Ishikawa (cell line): ENCODE measurements around the gene D2HGDH.

Experiments
- CEBPB ChIP-seq: IDR thresholded peaks from 2 replicates; pipeline ENCODE4 v1.6.1; 2012
- CREB1 ChIP-seq: IDR thresholded peaks from 2 replicates; pipeline ENCODE4 v1.6.1; 2012; ENCODE audit warnings: low read depth
- EGR1 ChIP-seq: IDR thresholded peaks from 2 replicates; pipeline ENCODE4 v1.6.1; 2012
- EP300 ChIP-seq: IDR thresholded peaks from 2 replicates; pipeline ENCODE4 v1.6.1; 2012; ENCODE audit warnings: borderline replicate concordance
- FOXM1 ChIP-seq: IDR thresholded peaks from 2 replicates; pipeline ENCODE4 v1.6.1; 2012; ENCODE audit warnings: low read depth, borderline replicate concordance
- NFIC ChIP-seq: IDR thresholded peaks from 2 replicates; pipeline ENCODE4 v1.6.1; 2012
- RAD21 ChIP-seq: IDR thresholded peaks from 2 replicates; pipeline ENCODE4 v1.6.1; 2012; ENCODE audit warnings: low read depth
- TAF1 ChIP-seq: IDR thresholded peaks from 2 replicates; pipeline ENCODE4 v1.6.1; 2012; ENCODE audit warnings: low read depth, mild to moderate bottlenecking
- TCF12 ChIP-seq: IDR thresholded peaks from 2 replicates; pipeline ENCODE4 v1.6.1; 2012; ENCODE audit warnings: low read depth
- TEAD4 ChIP-seq: IDR thresholded peaks from 2 replicates; pipeline ENCODE4 v1.6.1; 2012
- YY1 ChIP-seq: IDR thresholded peaks from 2 replicates; pipeline ENCODE4 v1.6.1; 2012; ENCODE audit warnings: low read depth
- ZBTB7A ChIP-seq: IDR thresholded peaks from 2 replicates; pipeline ENCODE4 v1.6.1; 2012; ENCODE audit warnings: low read depth
- TF ChIP-seq, protein P1 (sequence below): IDR thresholded peaks from 2 replicates; pipeline ENCODE4 v1.6.1; 2012
- TF ChIP-seq, protein P2 (sequence below): IDR thresholded peaks from 2 replicates; pipeline ENCODE4 v1.6.1; 2012; ENCODE audit warnings: low read depth, mild to moderate bottlenecking
- TF ChIP-seq, protein P3 (sequence below): IDR thresholded peaks from 2 replicates; pipeline ENCODE4 v1.6.1; 2012

Gene D2HGDH

DNA sequence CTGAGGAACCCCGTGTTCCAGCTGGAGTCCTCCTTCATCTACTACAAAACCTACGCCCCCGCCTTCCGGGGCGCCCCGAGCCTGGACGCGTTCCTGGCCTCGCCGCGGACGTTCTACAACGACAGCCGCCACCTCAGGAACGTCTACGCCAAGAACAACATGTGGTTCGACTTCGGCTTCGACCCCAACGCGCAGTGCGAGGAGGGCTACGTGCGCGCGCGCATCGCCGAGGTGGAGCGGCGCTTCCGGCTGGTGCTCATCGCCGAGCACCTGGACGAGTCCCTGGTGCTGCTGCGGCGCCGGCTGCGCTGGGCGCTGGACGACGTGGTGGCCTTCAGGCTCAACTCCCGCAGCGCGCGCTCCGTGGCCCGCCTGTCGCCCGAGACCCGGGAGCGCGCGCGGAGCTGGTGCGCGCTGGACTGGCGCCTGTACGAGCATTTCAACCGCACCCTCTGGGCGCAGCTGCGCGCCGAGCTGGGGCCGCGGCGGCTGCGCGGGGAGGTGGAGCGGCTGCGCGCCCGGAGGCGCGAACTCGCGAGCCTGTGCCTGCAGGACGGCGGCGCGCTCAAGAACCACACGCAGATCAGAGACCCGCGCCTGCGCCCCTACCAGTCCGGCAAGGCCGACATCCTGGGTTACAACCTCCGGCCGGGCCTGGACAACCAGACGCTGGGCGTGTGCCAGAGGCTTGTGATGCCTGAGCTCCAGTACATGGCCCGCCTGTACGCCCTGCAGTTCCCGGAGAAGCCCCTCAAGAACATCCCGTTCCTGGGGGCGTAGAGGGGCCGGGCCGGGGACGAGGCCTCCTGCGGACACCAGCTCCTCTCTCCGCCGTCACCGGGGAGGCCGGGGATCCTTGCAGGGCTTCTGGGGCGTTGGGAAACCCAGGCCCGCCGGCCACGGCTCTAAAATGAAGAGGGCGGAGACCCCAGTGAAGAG lies 69.2 kb downstream of the D2HGDH start:
- TF ChIP-seq CREB1 (no peak), EP300 (no peak), ZBTB7A (no peak), TAF1 (no peak), EGR1 (peak; percentile 61)
- TF ChIP-seq, protein P1, sequence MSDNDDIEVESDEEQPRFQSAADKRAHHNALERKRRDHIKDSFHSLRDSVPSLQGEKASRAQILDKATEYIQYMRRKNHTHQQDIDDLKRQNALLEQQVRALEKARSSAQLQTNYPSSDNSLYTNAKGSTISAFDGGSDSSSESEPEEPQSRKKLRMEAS: peak; percentile 94
- TF ChIP-seq, protein P2, sequence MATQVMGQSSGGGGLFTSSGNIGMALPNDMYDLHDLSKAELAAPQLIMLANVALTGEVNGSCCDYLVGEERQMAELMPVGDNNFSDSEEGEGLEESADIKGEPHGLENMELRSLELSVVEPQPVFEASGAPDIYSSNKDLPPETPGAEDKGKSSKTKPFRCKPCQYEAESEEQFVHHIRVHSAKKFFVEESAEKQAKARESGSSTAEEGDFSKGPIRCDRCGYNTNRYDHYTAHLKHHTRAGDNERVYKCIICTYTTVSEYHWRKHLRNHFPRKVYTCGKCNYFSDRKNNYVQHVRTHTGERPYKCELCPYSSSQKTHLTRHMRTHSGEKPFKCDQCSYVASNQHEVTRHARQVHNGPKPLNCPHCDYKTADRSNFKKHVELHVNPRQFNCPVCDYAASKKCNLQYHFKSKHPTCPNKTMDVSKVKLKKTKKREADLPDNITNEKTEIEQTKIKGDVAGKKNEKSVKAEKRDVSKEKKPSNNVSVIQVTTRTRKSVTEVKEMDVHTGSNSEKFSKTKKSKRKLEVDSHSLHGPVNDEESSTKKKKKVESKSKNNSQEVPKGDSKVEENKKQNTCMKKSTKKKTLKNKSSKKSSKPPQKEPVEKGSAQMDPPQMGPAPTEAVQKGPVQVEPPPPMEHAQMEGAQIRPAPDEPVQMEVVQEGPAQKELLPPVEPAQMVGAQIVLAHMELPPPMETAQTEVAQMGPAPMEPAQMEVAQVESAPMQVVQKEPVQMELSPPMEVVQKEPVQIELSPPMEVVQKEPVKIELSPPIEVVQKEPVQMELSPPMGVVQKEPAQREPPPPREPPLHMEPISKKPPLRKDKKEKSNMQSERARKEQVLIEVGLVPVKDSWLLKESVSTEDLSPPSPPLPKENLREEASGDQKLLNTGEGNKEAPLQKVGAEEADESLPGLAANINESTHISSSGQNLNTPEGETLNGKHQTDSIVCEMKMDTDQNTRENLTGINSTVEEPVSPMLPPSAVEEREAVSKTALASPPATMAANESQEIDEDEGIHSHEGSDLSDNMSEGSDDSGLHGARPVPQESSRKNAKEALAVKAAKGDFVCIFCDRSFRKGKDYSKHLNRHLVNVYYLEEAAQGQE: no peak

DNA sequence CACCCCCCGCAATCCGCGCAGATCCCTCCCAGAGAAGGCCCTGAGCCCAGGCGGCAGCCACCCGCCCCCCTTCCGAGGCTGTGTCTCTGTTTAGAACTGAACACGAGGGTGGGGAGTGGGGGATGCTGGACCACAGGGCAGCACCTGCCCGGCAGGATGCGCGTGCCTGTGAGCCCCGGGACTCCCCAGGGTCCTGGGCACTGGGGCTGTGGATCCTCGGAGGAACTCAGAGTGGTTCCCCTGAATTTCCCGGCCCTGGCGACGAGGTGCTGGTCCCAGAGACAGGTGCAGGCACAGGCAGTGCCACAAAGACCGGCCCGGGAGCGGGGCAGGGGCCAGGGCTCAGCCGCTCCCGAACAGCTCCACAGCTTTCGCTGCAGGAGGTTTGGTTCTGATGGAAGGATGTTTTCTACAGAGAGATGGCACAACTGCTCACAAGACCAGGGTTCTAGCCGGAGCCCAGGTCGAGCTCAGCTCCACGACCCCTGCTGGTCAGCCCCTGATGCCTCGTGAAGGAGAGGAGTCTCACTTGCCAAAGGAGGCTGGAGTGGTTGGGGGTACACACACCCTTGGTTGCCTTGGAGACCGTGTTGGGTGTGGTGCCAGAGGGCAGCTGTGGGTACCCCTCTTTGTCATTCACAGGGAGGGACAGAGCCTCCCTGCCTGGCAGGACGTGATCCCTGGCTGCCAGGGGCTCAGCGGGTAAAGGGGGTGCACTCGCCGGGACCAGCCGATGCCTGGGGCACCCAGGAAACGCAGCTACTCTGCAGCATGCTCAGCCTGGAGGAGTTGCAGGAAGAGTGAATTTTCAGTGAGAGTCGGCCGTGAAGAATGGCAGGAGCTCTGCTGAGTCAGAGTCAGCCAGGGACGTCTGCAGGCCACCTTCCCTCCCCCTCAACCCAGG lies 70.1 kb downstream of the D2HGDH start:
- no peak for TF ChIP-seq NFIC
- TF ChIP-seq CEBPB: no peak
- TF ChIP-seq TCF12: no peak
- TF ChIP-seq TEAD4: no peak
- TF ChIP-seq, protein P3, sequence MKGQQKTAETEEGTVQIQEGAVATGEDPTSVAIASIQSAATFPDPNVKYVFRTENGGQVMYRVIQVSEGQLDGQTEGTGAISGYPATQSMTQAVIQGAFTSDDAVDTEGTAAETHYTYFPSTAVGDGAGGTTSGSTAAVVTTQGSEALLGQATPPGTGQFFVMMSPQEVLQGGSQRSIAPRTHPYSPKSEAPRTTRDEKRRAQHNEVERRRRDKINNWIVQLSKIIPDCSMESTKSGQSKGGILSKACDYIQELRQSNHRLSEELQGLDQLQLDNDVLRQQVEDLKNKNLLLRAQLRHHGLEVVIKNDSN: no peak
- TF ChIP-seq EP300: no peak
- no peak for TF ChIP-seq CREB1
- TF ChIP-seq, protein P1: no peak
- TF ChIP-seq ZBTB7A: no peak
- no peak for TF ChIP-seq EGR1
- no peak for TF ChIP-seq YY1
- TF ChIP-seq FOXM1: no peak
- TF ChIP-seq RAD21: no peak
- no peak for TF ChIP-seq TAF1

DNA sequence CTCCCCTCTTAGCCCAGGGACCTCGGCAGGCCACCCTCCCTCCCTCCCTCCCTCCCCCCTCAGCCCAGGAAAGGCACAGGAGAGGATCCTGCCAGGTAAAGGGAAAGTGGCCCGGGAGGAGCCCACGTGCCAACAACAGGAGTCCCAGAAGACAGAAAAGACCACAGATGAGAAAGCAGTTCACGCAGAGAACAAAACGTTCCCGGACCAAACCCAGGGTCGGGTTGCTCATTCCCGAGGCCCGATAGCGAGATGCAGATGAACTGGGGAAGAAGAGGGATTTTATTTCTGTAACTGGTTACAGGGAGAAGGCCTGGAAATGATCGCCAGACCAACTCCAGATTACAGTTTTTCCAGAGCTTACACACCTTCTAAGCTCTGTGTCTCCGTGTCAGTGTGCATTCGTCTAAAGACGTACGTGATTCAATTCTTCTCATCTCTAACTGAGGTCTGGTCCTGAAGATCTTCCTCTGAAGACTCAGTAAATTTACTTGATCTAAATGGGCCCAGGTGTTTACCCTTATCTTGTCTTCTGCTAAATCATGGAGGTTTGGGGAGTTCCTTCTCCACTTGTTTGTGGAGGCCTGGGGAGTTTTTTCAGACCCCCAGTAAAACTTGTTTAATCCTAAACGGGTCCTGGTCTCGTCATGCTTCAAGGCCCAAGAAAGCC lies 73.8 kb downstream of the D2HGDH start:
- no peak for TF ChIP-seq TCF12
- TF ChIP-seq ZBTB7A: no peak
- TF ChIP-seq EP300: no peak
- TF ChIP-seq CEBPB: no peak
- TF ChIP-seq, protein P2: no peak
- no peak for TF ChIP-seq FOXM1
- no peak for TF ChIP-seq NFIC
- TF ChIP-seq, protein P1: no peak
- no peak for TF ChIP-seq YY1

DNA sequence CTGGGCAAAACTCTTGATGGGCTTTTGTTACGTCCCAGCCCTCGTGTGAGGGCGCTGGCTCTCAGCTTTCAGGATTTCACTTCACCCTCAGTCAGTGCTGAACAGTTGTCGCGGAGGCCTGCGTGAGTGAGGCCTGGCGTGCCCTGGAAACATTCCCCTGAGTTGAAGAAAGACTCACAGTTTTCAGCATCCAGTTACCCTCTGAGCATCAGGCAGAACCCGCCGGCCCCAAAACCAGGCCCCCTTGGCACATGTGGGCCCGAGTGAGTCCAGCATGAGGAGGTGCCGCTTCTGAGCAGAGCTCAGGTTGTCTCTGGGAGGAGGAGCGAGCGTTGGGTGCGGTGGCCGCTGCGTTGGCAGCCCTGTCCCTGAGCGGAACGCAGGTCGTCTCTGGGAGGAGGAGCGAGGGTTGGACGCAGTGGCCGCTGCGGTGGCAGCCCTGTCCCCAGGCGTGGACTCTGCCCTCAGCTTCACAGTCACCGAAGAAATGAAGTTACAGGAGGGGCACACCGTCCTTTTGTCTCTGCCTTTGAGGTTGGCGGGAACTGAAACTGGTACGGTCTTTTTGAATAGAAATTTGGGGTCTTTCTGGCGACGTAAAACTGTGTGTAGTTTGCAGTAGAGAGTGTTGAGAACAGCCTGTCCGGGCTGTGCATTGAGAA lies 74.4 kb downstream of the D2HGDH start, which contains the start of gene NEU4:
NEU4 (plus strand) TSS at position 473 of the 662 bp plus-strand sequence. CDS start 5,292 bp downstream, outside the sequence.
- no peak for TF ChIP-seq FOXM1
- no peak for TF ChIP-seq TCF12
- TF ChIP-seq EP300: no peak
- TF ChIP-seq CREB1: no peak
- TF ChIP-seq, protein P3: no peak
- TF ChIP-seq RAD21: no peak
- no peak for TF ChIP-seq ZBTB7A
- no peak for TF ChIP-seq YY1
- TF ChIP-seq, protein P1: no peak
- no peak for TF ChIP-seq NFIC
- TF ChIP-seq, protein P2: no peak
- no peak for TF ChIP-seq TAF1
- no peak for TF ChIP-seq TEAD4
- TF ChIP-seq CEBPB: no peak
- TF ChIP-seq EGR1: no peak
